WI38 (cell line): ENCODE results near the gene NMRK2.
A peak's percentile ranks its signal among the peaks of the same experiment; 100 is the strongest.

Source experiments
- H3K4me3 ChIP-seq: 2 replicates; pipeline ENCODE4 v1.5.1; 2011; ENCODE audit warnings: low read depth, mild to moderate bottlenecking, control low read depth, low read length
- TF ChIP-seq, protein P1 (sequence below): IDR thresholded peaks from 2 replicates; pipeline ENCODE4 v1.5.1; 2012; ENCODE audit warnings: low read depth, mild to moderate bottlenecking, control low read depth, low read length

NMRK2 gene

DNA sequence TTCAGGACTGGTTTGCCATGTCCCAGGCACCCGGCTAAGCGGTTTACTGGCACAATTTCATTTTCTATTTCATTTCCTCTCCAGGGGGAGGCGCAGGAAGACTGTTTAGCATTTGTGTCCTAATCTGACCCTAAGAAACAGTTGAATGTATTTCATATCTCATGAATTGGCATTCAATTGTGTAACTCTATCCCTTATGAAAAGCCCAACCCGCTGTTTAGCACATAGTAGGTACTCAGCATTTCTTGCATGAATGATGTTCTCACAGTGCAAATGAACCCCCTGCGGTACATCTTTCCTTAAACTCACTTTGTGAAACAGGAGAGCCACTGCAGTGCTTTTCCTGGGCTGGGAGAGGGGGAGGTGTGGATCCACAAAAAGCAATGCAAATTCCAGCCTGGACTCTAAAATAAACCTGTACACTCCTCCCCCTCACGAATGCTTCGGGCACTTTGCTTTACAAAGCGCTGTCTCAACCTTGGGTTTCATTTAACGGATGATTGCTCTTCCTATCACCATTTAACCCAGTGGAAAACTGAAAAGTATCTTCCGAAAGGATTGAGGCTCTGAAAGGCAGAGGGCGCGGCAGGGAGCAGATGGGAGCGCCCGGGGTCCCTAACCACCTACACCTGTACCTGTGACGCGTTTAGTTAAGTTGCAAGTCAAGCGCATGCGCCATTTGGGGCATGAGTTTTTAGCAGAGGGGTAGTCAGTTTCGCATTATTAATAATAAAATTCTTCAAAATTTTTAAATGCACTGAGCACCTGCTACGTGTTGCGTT is 53.6 kb downstream of the NMRK2 start:
- peak overlapping the region; percentile 100 for H3K4me3 ChIP-seq
- TF ChIP-seq, protein P1, sequence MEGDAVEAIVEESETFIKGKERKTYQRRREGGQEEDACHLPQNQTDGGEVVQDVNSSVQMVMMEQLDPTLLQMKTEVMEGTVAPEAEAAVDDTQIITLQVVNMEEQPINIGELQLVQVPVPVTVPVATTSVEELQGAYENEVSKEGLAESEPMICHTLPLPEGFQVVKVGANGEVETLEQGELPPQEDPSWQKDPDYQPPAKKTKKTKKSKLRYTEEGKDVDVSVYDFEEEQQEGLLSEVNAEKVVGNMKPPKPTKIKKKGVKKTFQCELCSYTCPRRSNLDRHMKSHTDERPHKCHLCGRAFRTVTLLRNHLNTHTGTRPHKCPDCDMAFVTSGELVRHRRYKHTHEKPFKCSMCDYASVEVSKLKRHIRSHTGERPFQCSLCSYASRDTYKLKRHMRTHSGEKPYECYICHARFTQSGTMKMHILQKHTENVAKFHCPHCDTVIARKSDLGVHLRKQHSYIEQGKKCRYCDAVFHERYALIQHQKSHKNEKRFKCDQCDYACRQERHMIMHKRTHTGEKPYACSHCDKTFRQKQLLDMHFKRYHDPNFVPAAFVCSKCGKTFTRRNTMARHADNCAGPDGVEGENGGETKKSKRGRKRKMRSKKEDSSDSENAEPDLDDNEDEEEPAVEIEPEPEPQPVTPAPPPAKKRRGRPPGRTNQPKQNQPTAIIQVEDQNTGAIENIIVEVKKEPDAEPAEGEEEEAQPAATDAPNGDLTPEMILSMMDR, result peak; percentile 49

GRCh38 chr19:3987619-3988371 is 54.9 kb downstream of the NMRK2 start:
- TF ChIP-seq, protein P1, result peak; percentile 89
- H3K4me3 ChIP-seq, result peak overlapping the region; percentile 37; the same call in 1 of the 2 replicates

GRCh38 chr19:3990815-3991117 is 57.9 kb downstream of the NMRK2 start:
- H3K4me3 ChIP-seq, result no peak overlapping the region
- TF ChIP-seq, protein P1, result no peak
